Activated gamma-delta T cell (primary cell): ENCODE measurements around the gene HS6ST3.

ENCODE experiments used
- DNase-seq: peaks from one replicate; lab custom pipeline; 2025; lab: John Stamatoyannopoulos, UW

Gene HS6ST3

GRCh38 chr13:96792188-96792587, 702.3 kb downstream of the HS6ST3 start:
- DNase-seq: no peak

- DNase-seq: no peak
These were observed 703.0 kb downstream of the HS6ST3 start for GRCh38 chr13:96792736-96793403.

- DNase-seq: no peak
These were observed 703.5 kb downstream of the HS6ST3 start for GRCh38 chr13:96793404-96793755.

- DNase-seq: no peak
These were observed 704.8 kb downstream of the HS6ST3 start for GRCh38 chr13:96794669-96795068.

- no peak for DNase-seq
These were observed 705.8 kb downstream of the HS6ST3 start for GRCh38 chr13:96795670-96796069.

GRCh38 chr13:96796091-96796633, 706.3 kb downstream of the HS6ST3 start:
- no peak for DNase-seq

- no peak for DNase-seq
These were observed 707.2 kb downstream of the HS6ST3 start for GRCh38 chr13:96797136-96797535.

- no peak for DNase-seq
These were observed 713.7 kb downstream of the HS6ST3 start for GRCh38 chr13:96803456-96804100.

GRCh38 chr13:96804174-96804573, 714.3 kb downstream of the HS6ST3 start:
- no peak for DNase-seq

GRCh38 chr13:96806746-96807145, 716.8 kb downstream of the HS6ST3 start:
- DNase-seq: no peak

- no peak for DNase-seq
These were observed 719.6 kb downstream of the HS6ST3 start for GRCh38 chr13:96809366-96810096.

GRCh38 chr13:96810104-96810503, 720.2 kb downstream of the HS6ST3 start:
- DNase-seq: no peak

GRCh38 chr13:96811049-96811448, 721.1 kb downstream of the HS6ST3 start:
- DNase-seq: no peak

GRCh38 chr13:96816261-96816660, 726.4 kb downstream of the HS6ST3 start:
- DNase-seq: no peak

GRCh38 chr13:96816874-96817273, 727.0 kb downstream of the HS6ST3 start:
- no peak for DNase-seq

GRCh38 chr13:96817336-96817941, 727.5 kb downstream of the HS6ST3 start:
- DNase-seq: no peak

GRCh38 chr13:96819375-96819774, 729.5 kb downstream of the HS6ST3 start:
- DNase-seq: no peak

GRCh38 chr13:96821381-96821780, 731.5 kb downstream of the HS6ST3 start:
- DNase-seq: no peak

- DNase-seq: no peak
These were observed 732.1 kb downstream of the HS6ST3 start for GRCh38 chr13:96821971-96822370.

GRCh38 chr13:96822895-96823294, 733.0 kb downstream of the HS6ST3 start:
- DNase-seq: no peak

GRCh38 chr13:96824140-96824539, 734.2 kb downstream of the HS6ST3 start:
- DNase-seq: no peak

GRCh38 chr13:96825653-96826052, 735.7 kb downstream of the HS6ST3 start:
- DNase-seq: no peak
